Loucy (cell line): Measurements from ENCODE around the gene PROP1.
"Not testable (repeated sequence)": the region's sequence is repeated elsewhere in the genome, so short reads cannot be mapped to it uniquely, and the experiment has no call there.

ENCODE experiments used
- EZH2phosphoT487 ChIP-seq: fragments of 200-600 bp; IDR thresholded peaks from 2 replicates; pipeline ENCODE4 v1.6.1; 2018; ENCODE audit warnings: antibody characterized with exemption, mild to moderate bottlenecking, moderate library complexity, borderline replicate concordance
- TF ChIP-seq, protein P1 (sequence below): fragments of 200-600 bp; sonication (generic); conservative IDR thresholded peaks from 2 replicates; pipeline ENCODE4 v1.5.1; 2014; ENCODE audit warnings: mild to moderate bottlenecking, antibody characterized with exemption, low read length

DNA sequence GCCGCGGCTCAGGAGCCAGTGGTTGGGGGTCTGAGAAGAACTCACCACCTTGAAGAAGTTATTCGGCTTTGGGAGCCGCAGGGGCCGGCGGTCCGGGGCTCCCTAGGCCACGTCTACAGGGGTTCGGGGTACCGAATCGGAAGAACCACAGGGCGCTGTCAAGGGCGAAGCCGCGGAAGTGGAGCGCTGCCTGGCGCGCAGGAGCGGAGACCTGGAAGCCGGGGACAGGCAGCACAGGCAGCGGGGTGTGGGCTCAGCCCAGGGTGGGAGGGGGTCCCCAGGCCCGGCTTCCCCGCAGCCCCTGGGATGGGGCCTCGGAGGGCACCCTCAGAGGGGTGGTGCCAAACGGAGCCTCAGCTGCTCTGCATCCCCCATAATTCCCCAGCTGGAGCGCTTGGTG lies 11.2 kb upstream of the PROP1 start:
- TF ChIP-seq EZH2phosphoT487 = not testable (repeated sequence)
- TF ChIP-seq, protein P1, sequence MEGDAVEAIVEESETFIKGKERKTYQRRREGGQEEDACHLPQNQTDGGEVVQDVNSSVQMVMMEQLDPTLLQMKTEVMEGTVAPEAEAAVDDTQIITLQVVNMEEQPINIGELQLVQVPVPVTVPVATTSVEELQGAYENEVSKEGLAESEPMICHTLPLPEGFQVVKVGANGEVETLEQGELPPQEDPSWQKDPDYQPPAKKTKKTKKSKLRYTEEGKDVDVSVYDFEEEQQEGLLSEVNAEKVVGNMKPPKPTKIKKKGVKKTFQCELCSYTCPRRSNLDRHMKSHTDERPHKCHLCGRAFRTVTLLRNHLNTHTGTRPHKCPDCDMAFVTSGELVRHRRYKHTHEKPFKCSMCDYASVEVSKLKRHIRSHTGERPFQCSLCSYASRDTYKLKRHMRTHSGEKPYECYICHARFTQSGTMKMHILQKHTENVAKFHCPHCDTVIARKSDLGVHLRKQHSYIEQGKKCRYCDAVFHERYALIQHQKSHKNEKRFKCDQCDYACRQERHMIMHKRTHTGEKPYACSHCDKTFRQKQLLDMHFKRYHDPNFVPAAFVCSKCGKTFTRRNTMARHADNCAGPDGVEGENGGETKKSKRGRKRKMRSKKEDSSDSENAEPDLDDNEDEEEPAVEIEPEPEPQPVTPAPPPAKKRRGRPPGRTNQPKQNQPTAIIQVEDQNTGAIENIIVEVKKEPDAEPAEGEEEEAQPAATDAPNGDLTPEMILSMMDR = not testable (repeated sequence)
